HG03060 (cell line): ENCODE measurements around the gene FSD1.

ENCODE experiments used
- ATAC-seq: cut with Tn5 transposase; IDR thresholded peaks from one replicate; pipeline ENCODE4 v1.9.1; 2021; ENCODE audit warnings: low read depth, moderate number of reproducible peaks; ENCODE audit not compliant: unreplicated experiment

FSD1 gene

GRCh38 chr19:4361152-4362046 is 57.0 kb downstream of the FSD1 start:
- no peak for ATAC-seq

- ATAC-seq: no peak
These were observed 57.9 kb downstream of the FSD1 start for GRCh38 chr19:4362101-4362828.

- ATAC-seq: no peak
These were observed 58.6 kb downstream of the FSD1 start for GRCh38 chr19:4362831-4363545.

GRCh38 chr19:4363571-4364304 is 59.3 kb downstream of the FSD1 start:
- ATAC-seq: no peak

GRCh38 chr19:4365341-4365740 is 60.9 kb downstream of the FSD1 start:
- no peak for ATAC-seq

GRCh38 chr19:4365791-4366665 is 61.6 kb downstream of the FSD1 start:
- ATAC-seq: no peak

- no peak for ATAC-seq
These were observed 62.4 kb downstream of the FSD1 start for GRCh38 chr19:4366666-4367335.

GRCh38 chr19:4367336-4367723 is 62.9 kb downstream of the FSD1 start:
- no peak for ATAC-seq

- ATAC-seq: no peak
These were observed 63.4 kb downstream of the FSD1 start for GRCh38 chr19:4367781-4368127.

GRCh38 chr19:4368128-4368820 is 63.9 kb downstream of the FSD1 start:
- ATAC-seq: no peak

- peak; percentile 34 for ATAC-seq
These were observed 64.9 kb downstream of the FSD1 start for GRCh38 chr19:4369109-4369887.

- ATAC-seq: no peak
These were observed 65.5 kb downstream of the FSD1 start for GRCh38 chr19:4369888-4370260.

- no peak for ATAC-seq
These were observed 66.1 kb downstream of the FSD1 start for GRCh38 chr19:4370418-4371041.

- no peak for ATAC-seq
These were observed 67.1 kb downstream of the FSD1 start for GRCh38 chr19:4371247-4372164.

- ATAC-seq: no peak
These were observed 68.0 kb downstream of the FSD1 start for GRCh38 chr19:4372165-4373012.

GRCh38 chr19:4373013-4373367 is 68.6 kb downstream of the FSD1 start:
- no peak for ATAC-seq
